IMR-90 (cell line): ENCODE results near the gene HK3. TPM values are rescaled to one million over a fixed set of nuclear protein-coding genes. Genes with fewer than 3 reads are reported as not detected.

Source experiments
- ATAC-seq: fragments of 200-7000 bp; cut with Tn5 transposase; 2 replicates; pipeline ENCODE4 v1.9.1; 2020; ENCODE audit warnings: low read depth, mild to moderate bottlenecking, moderate library complexity
- BruUV-seq: library from RNA; stranded (reverse); fragments of 400-500 nt; replicated peaks from 2 replicates; lab custom pipeline; 2021; lab: Mats Ljungman, UMichigan
- CTCF ChIA-PET: fragments of 300-600 bp; formaldehyde crosslinking; extraction: SDS; loops from one replicate; lab custom pipeline; 2021; ENCODE audit warnings: antibody characterized with exemption; lab: Yijun Ruan, JAX
- POLR2A ChIA-PET: fragments of 300-600 bp; sonication (Branson Sonifier 250); formaldehyde crosslinking; loops from one replicate; lab custom pipeline; 2022; ENCODE audit warnings: antibody characterized with exemption; ENCODE audit not compliant: unreplicated experiment; lab: Charles Lee
- DNase-seq: peaks from one replicate; pipeline ENCODE4 v3.0.0; 2013
- H2AFZ ChIP-seq: replicated peaks from 2 replicates; pipeline ENCODE3; 2013; ENCODE audit warnings: low read length, mild to moderate bottlenecking; ENCODE audit not compliant: poor library complexity
- H2AK5ac ChIP-seq: 2 replicates; pipeline ENCODE4 v1.6.1; 2013; ENCODE audit warnings: low read depth, low read length, inconsistent platforms
- H2AK9ac ChIP-seq: replicated peaks from 2 replicates; pipeline ENCODE3; 2013; ENCODE audit warnings: mild to moderate bottlenecking, low read depth, low read length, moderate library complexity; ENCODE audit not compliant: poor library complexity
- H2BK120ac ChIP-seq: 2 replicates; pipeline ENCODE4 v1.6.1; 2013; ENCODE audit warnings: low read depth, low read length, inconsistent platforms
- H2BK15ac ChIP-seq: 3 replicates; pipeline ENCODE4 v1.6.1; 2013; ENCODE audit warnings: low read depth, low read length, inconsistent platforms
- H2BK20ac ChIP-seq: 2 replicates; pipeline ENCODE4 v1.6.1; 2013; ENCODE audit warnings: low read depth, mild to moderate bottlenecking, inconsistent platforms, low read length, moderate library complexity
- H2BK5ac ChIP-seq: 2 replicates; pipeline ENCODE4 v1.6.1; 2013; ENCODE audit warnings: mild to moderate bottlenecking, low read depth, low read length, inconsistent platforms; ENCODE audit not compliant: poor library complexity, severe bottlenecking
- H3K14ac ChIP-seq: replicated peaks from 2 replicates; pipeline ENCODE4 v1.6.1; 2013; ENCODE audit warnings: low read depth, low read length, inconsistent platforms
- H3K18ac ChIP-seq: 2 replicates; pipeline ENCODE4 v1.6.1; 2013; ENCODE audit warnings: low read depth, low read length, control low read depth
- H3K23ac ChIP-seq: 2 replicates; pipeline ENCODE4 v1.6.1; 2013; ENCODE audit warnings: low read depth, low read length, inconsistent platforms
- H3K27ac ChIP-seq: 2 replicates; pipeline ENCODE4 v1.5.1; 2013; ENCODE audit warnings: mild to moderate bottlenecking, control low read depth, low read length; ENCODE audit not compliant: insufficient read depth
- H3K27me3 ChIP-seq: 2 replicates; pipeline ENCODE4 v1.6.1; 2013; ENCODE audit warnings: low read length; ENCODE audit not compliant: control insufficient read depth, insufficient read depth
- H3K36me3 ChIP-seq: 2 replicates; pipeline ENCODE4 v1.6.1; 2013; ENCODE audit warnings: low read length, mixed read lengths; ENCODE audit not compliant: control insufficient read depth, insufficient read depth
- H3K4ac ChIP-seq: 2 replicates; pipeline ENCODE4 v1.6.1; 2013; ENCODE audit warnings: low read depth, low read length, inconsistent platforms
- H3K4me1 ChIP-seq: 2 replicates; pipeline ENCODE4 v1.6.1; 2013; ENCODE audit warnings: low read length, mixed read lengths; ENCODE audit not compliant: control insufficient read depth, insufficient read depth
- H3K4me2 ChIP-seq: 2 replicates; pipeline ENCODE4 v1.6.1; 2013; ENCODE audit warnings: low read depth, mild to moderate bottlenecking, control low read depth, low read length, moderate library complexity
- H3K4me3 ChIP-seq: 2 replicates; pipeline ENCODE4 v1.5.1; 2013; ENCODE audit warnings: low read depth, mild to moderate bottlenecking, control low read depth, low read length, moderate library complexity; ENCODE audit not compliant: insufficient read depth
- H3K56ac ChIP-seq: 2 replicates; pipeline ENCODE4 v1.6.1; 2013; ENCODE audit warnings: low read length, inconsistent platforms; ENCODE audit not compliant: insufficient read depth; ENCODE audit errors: extremely low read depth
- H3K79me1 ChIP-seq, 2 experiments: 2 replicates each; pipeline ENCODE4 v1.6.1; 2013; ENCODE audit warnings: low read length in 2 of 2, inconsistent platforms in 1 of 2, low read depth in 1 of 2
- H3K9ac ChIP-seq: 2 replicates; pipeline ENCODE4 v1.6.1; 2013; ENCODE audit warnings: low read depth, low read length, control low read depth
- H3K9me1 ChIP-seq: 2 replicates; pipeline ENCODE4 v1.6.1; 2013; ENCODE audit warnings: low read length, inconsistent platforms; ENCODE audit not compliant: insufficient read depth
- H3K9me3 ChIP-seq: 2 replicates; pipeline ENCODE4 v1.6.1; 2013; ENCODE audit warnings: low read length; ENCODE audit not compliant: control insufficient read depth, insufficient read depth
- H4K20me1 ChIP-seq: 2 replicates; pipeline ENCODE4 v1.6.1; 2013; ENCODE audit warnings: low read length, inconsistent platforms; ENCODE audit not compliant: insufficient read depth
- H4K5ac ChIP-seq: 2 replicates; pipeline ENCODE4 v1.6.1; 2013; ENCODE audit warnings: mild to moderate bottlenecking, low read depth, low read length, control low read depth
- H4K8ac ChIP-seq, 2 experiments: 2 replicates each; pipeline ENCODE4 v1.6.1; 2013; ENCODE audit warnings: low read depth in 2 of 2, low read length in 2 of 2, control low read depth in 1 of 2, inconsistent platforms in 1 of 2
- H4K91ac ChIP-seq: 2 replicates; pipeline ENCODE4 v1.6.1; 2013; ENCODE audit warnings: low read depth, low read length, inconsistent platforms; ENCODE audit not compliant: insufficient read depth
- FOS ChIP-seq: fragments of 150-350 bp; IDR thresholded peaks from 2 replicates; pipeline ENCODE4 v1.6.1; 2016; ENCODE audit warnings: low read depth, low read length
- MAFK ChIP-seq: IDR thresholded peaks from 2 replicates; pipeline ENCODE4 v1.6.1; 2012; ENCODE audit warnings: low read depth, low read length, improper control_type of control experiment
- MAZ ChIP-seq: IDR thresholded peaks from 2 replicates; pipeline ENCODE4 v1.6.1; 2012; ENCODE audit warnings: low read depth, mild to moderate bottlenecking, low read length, improper control_type of control experiment, moderate library complexity, borderline replicate concordance
- MXI1 ChIP-seq: IDR thresholded peaks from 2 replicates; pipeline ENCODE4 v1.6.1; 2012; ENCODE audit warnings: low read depth, mild to moderate bottlenecking, low read length, moderate library complexity, borderline replicate concordance
- NFE2L2 ChIP-seq: fragments of 150-350 bp; IDR thresholded peaks from 2 replicates; pipeline ENCODE4 v1.6.1; 2016; ENCODE audit warnings: low read depth, mild to moderate bottlenecking, low read length
- POLR2A ChIP-seq: IDR thresholded peaks from 2 replicates; pipeline ENCODE4 v1.6.1; 2012; ENCODE audit warnings: mild to moderate bottlenecking, low read depth, low read length
- RAD21 ChIP-seq: IDR thresholded peaks from 2 replicates; pipeline ENCODE4 v1.6.1; 2012; ENCODE audit warnings: low read length, improper control_type of control experiment
- RCOR1 ChIP-seq: IDR thresholded peaks from 2 replicates; pipeline ENCODE4 v1.6.1; 2012; ENCODE audit warnings: mild to moderate bottlenecking, low read length, improper control_type of control experiment; ENCODE audit not compliant: insufficient replicate concordance
- RFX5 ChIP-seq: IDR thresholded peaks from 2 replicates; pipeline ENCODE4 v1.8.0; 2012; ENCODE audit warnings: low read depth, mild to moderate bottlenecking, low read length, moderate library complexity
- WGBS, 2 experiments: methylation state at CpG; one replicate each; pipeline versions ENCODE4 v1.1.5 to v1.1.7; 2013; ENCODE audit warnings: missing lambda C conversion rate in 2 of 2; ENCODE audit not compliant: insufficient read length in 1 of 2; ENCODE audit errors: extremely low coverage in 2 of 2; 5-methylcytosine and 5-hydroxymethylcytosine counted together
- dilution Hi-C: fragments of 300-500 bp; cut with HindIII; formaldehyde crosslinking; loops from one replicate; pipeline ENCODE4 v1.14.3; 2018; ENCODE audit warnings: low sequenced_read_pairs; ENCODE audit not compliant: unreplicated experiment
- in situ Hi-C: fragments of 300-500 bp; cut with MboI; formaldehyde crosslinking; loops from 3 replicates; pipeline ENCODE4 v1.14.3; 2019; ENCODE audit warnings: low sequenced_read_pairs, inconsistent platforms, mixed read lengths
- intact Hi-C: fragments of 100-400 bp; cut with micrococcal nuclease; formaldehyde crosslinking; loops from 2 replicates; pipeline ENCODE4 v1.10.0; 2022
- polyA plus RNA-seq, 3 experiments: library from polyadenylated mRNA; depleted of rRNA; stranded (reverse); fragments of >200 nt; gene quantifications; 2 replicates each; pipeline ENCODE4 v1.2.3, GENCODE V29; 2012; ENCODE audit warnings: low replicate concordance in 1 of 3
- total RNA-seq: library from RNA; depleted of rRNA; stranded (reverse); fragments of >200 nt; gene quantifications from 2 replicates; pipeline ENCODE4 v1.2.3, GENCODE V29; 2012
- TF ChIP-seq, protein P1 (sequence below): fragments of 150-350 bp; IDR thresholded peaks from 2 replicates; pipeline ENCODE4 v1.6.1; 2017; ENCODE audit warnings: mild to moderate bottlenecking, antibody characterized with exemption, low read length, low read depth

Gene HK3
- total and polyA plus RNA-seq, 2 of the 4 experiments (the other 2 are of a cell fraction): not detected

DNA sequence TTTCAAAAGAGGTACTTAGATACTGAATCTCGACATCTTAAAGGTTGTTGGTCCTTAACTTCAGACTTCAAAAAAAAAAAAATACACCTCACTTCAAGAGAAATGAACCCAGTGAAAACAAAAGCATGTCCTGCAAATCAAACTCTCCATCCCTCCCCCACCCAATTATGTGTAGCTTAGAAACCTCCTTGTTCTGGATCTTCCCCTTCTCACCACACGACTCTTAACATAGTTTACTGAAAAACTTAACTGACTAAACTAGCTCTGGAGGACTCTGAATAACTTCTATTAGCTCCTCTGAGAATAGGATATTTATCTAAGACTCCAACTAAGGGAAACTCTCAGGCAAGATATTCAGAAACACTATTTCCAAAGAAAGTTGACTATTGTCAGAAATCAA lies 48.7 kb upstream of the HK3 start:
- H3K56ac ChIP-seq: no peak overlapping the region
- no peak overlapping the region for H2BK15ac ChIP-seq
- H3K23ac ChIP-seq: no peak overlapping the region
- no peak overlapping the region for H3K18ac ChIP-seq
- no peak overlapping the region for H3K4me2 ChIP-seq
- H2BK120ac ChIP-seq: no peak overlapping the region
- peaks cover 3 to 17% of the 10 kb centered on the region in 2 experiments; a peak in 3 of 4 replicates for H3K79me1 ChIP-seq
- no peak overlapping the region for H3K4me3 ChIP-seq
- BruUV-seq: no TSS peak
- no peaks in the 10 kb centered on the region for H3K9me1 ChIP-seq
- peaks cover 20% of the 10 kb centered on the region for H3K36me3 ChIP-seq
- in situ Hi-C loops: no loop called here
- ChIA-PET CTCF (interaction anchor here (0.6 kb wide), 2 partner anchors 19 to 311 kb away, joined by 3 to 5 read pairs; no protein-coding TSS in a partner anchor), POLR2A (no interaction called here)
- no peak overlapping the region for H2AK5ac ChIP-seq
- TF ChIP-seq MAZ (no peak), RCOR1 (no peak), POLR2A (no peak), RFX5 (no peak), MAFK (no peak), FOS (no peak), MXI1 (no peak), RAD21 (no peak), NFE2L2 (no peak)
- TF ChIP-seq, protein P1, sequence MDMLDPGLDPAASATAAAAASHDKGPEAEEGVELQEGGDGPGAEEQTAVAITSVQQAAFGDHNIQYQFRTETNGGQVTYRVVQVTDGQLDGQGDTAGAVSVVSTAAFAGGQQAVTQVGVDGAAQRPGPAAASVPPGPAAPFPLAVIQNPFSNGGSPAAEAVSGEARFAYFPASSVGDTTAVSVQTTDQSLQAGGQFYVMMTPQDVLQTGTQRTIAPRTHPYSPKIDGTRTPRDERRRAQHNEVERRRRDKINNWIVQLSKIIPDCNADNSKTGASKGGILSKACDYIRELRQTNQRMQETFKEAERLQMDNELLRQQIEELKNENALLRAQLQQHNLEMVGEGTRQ: no peak
- H4K5ac ChIP-seq: no peak overlapping the region
- no peak overlapping the region for H3K9ac ChIP-seq
- H4K8ac ChIP-seq: no peak overlapping the region
- peaks cover 2% of the 10 kb centered on the region; the same call in 1 of the 2 replicates for H3K4me1 ChIP-seq
- H4K20me1 ChIP-seq: no peaks in the 10 kb centered on the region; the same call in 1 of the 2 replicates
- DNase-seq: no peak
- H2AFZ ChIP-seq: no peak overlapping the region
- WGBS, 2 experiments: no CpG with 5 or more reads among the region's 2 CpGs
- H3K9me3 ChIP-seq: no peaks in the 10 kb centered on the region
- dilution Hi-C loops: no loop called here
- no peak overlapping the region for H2BK5ac ChIP-seq
- no peak overlapping the region for H3K4ac ChIP-seq
- H2BK20ac ChIP-seq: no peak overlapping the region
- H4K91ac ChIP-seq: no peak overlapping the region
- intact Hi-C loops: no loop called here
- H3K14ac ChIP-seq: no peak overlapping the region
- no peak overlapping the region for H3K27ac ChIP-seq
- ATAC-seq: no peak
- H3K27me3 ChIP-seq: no peaks in the 10 kb centered on the region
- no peak overlapping the region for H2AK9ac ChIP-seq
